ENCODE data around the gene DNAH10. TPM values are rescaled to one million over a fixed set of nuclear protein-coding genes. Genes with fewer than 3 reads are reported as not detected.

The DNAH10 gene
- total RNA-seq, 1 donor = 0.43 TPM

GRCh38 chr12:123727878-123728277 lies 34.2 kb upstream of the DNAH10 start:
- no peak overlapping the region for H3K4me3 ChIP-seq (ENCODE audit: low read depth, low read length)
- no peak for DNase-seq (ENCODE audit: low read depth)
- TF ChIP-seq CTCF (IDR thresholded peaks at IDR 0.05; ENCODE audit: insufficient read depth, low read depth, low read length) = no peak

GRCh38 chr12:123731596-123731995 lies 30.5 kb upstream of the DNAH10 start:
- no peak for DNase-seq (ENCODE audit: low read depth)
- no peak overlapping the region for H3K4me3 ChIP-seq (ENCODE audit: low read depth, low read length)
- no peak for TF ChIP-seq CTCF (IDR thresholded peaks at IDR 0.05; ENCODE audit: insufficient read depth, low read depth, low read length)

GRCh38 chr12:123732251-123732650 lies 29.9 kb upstream of the DNAH10 start:
- TF ChIP-seq CTCF (IDR thresholded peaks at IDR 0.05; ENCODE audit: insufficient read depth, low read depth, low read length) = no peak
- H3K4me3 ChIP-seq (ENCODE audit: low read depth, low read length) = no peak overlapping the region
- no peak for DNase-seq (ENCODE audit: low read depth)

- H3K4me3 ChIP-seq (ENCODE audit: low read depth, low read length) = no peak overlapping the region
- DNase-seq (ENCODE audit: low read depth) = no peak
- no peak for TF ChIP-seq CTCF (IDR thresholded peaks at IDR 0.05; ENCODE audit: insufficient read depth, low read depth, low read length)
Observed at GRCh38 chr12:123733229-123733628, 28.9 kb upstream of the DNAH10 start.

- DNase-seq (ENCODE audit: low read depth) = no peak
- H3K4me3 ChIP-seq (ENCODE audit: low read depth, low read length) = no peak overlapping the region
- TF ChIP-seq CTCF (IDR thresholded peaks at IDR 0.05; ENCODE audit: insufficient read depth, low read depth, low read length) = no peak
Observed at GRCh38 chr12:123734268-123734667, 27.8 kb upstream of the DNAH10 start.

- no peak overlapping the region for H3K4me3 ChIP-seq (ENCODE audit: low read depth, low read length)
- TF ChIP-seq CTCF (IDR thresholded peaks at IDR 0.05; ENCODE audit: insufficient read depth, low read depth, low read length) = no peak
- DNase-seq (ENCODE audit: low read depth) = no peak
Observed at GRCh38 chr12:123741937-123742572, 20.0 kb upstream of the DNAH10 start.

- TF ChIP-seq CTCF (IDR thresholded peaks at IDR 0.05; ENCODE audit: insufficient read depth, low read depth, low read length) = no peak
- H3K4me3 ChIP-seq (ENCODE audit: low read depth, low read length) = no peak overlapping the region
- DNase-seq (ENCODE audit: low read depth) = no peak
Observed at GRCh38 chr12:123743002-123743401, 19.1 kb upstream of the DNAH10 start.
